Hepatocyte (in vitro differentiated cells): Measurements from ENCODE around the gene ZNF878.

Experiments
- EZH2phosphoT487 ChIP-seq: fragments of 200-600 bp; sonication (generic); IDR thresholded peaks from one replicate; pipeline ENCODE4 v1.6.1; 2018; ENCODE audit warnings: antibody characterized with exemption, mild to moderate bottlenecking, low read depth, moderate library complexity; ENCODE audit not compliant: unreplicated experiment, severe bottlenecking
- TF ChIP-seq, protein P1 (sequence below): fragments of 200-600 bp; sonication (generic); IDR thresholded peaks from 2 replicates; pipeline ENCODE4 v1.5.1; 2016; ENCODE audit warnings: antibody characterized with exemption, mild to moderate bottlenecking; ENCODE audit not compliant: poor library complexity

DNA sequence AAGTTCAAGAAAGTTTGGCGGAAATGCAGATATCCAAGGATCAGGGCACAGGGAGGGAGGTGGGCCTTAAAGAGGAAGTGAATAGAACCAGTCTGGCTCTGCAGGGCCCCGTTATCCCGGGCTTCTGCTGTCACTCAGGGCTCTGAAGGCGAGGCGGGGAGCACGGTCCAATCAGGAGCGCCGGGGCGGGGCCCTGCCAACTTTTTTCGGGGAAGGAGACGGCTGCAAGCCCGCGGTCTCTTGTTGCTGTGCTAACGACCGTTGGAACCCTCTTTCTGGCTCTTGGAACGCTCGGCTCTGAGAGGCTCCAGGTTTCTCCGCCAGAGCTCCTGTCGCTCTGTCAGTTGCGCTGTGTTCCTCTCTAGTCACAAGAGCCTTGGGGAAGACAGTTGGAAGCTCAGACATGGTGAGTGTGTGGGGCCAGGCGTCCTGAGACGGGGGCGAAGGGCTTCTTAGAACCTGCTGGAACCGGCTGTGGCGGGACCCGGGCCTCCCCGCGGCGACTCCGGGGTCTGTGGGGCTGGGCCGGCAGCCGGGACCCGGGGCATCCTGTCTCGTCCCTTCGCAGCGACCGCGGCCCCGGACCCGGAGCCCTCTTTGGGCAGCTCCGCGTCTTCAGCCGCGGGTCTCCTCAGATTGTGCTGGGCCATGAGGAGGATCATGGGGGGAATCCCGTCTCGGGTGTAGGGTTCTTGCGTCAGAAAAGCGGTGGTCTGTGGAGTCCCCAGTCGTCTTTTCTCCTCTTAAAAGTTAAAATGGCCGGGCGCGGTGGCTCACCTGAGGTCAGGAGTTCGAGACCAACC lies 39.5 kb upstream of the ZNF878 start:
- no peak for TF ChIP-seq EZH2phosphoT487
- TF ChIP-seq, protein P1, sequence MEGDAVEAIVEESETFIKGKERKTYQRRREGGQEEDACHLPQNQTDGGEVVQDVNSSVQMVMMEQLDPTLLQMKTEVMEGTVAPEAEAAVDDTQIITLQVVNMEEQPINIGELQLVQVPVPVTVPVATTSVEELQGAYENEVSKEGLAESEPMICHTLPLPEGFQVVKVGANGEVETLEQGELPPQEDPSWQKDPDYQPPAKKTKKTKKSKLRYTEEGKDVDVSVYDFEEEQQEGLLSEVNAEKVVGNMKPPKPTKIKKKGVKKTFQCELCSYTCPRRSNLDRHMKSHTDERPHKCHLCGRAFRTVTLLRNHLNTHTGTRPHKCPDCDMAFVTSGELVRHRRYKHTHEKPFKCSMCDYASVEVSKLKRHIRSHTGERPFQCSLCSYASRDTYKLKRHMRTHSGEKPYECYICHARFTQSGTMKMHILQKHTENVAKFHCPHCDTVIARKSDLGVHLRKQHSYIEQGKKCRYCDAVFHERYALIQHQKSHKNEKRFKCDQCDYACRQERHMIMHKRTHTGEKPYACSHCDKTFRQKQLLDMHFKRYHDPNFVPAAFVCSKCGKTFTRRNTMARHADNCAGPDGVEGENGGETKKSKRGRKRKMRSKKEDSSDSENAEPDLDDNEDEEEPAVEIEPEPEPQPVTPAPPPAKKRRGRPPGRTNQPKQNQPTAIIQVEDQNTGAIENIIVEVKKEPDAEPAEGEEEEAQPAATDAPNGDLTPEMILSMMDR, result no peak
